NCI-H345 treated with DMSO at 0.1 percent for 48 hours (cell line): ENCODE data around the gene LARP6.
"Not testable (repeated sequence)": the region's sequence is repeated elsewhere in the genome, so short reads cannot be mapped to it uniquely, and the experiment has no call there.

Experiments
- DNase-seq: peaks from one replicate; lab custom pipeline; 2025; ENCODE audit not compliant: unreplicated experiment; lab: John Stamatoyannopoulos, UW

LARP6 gene

DNA sequence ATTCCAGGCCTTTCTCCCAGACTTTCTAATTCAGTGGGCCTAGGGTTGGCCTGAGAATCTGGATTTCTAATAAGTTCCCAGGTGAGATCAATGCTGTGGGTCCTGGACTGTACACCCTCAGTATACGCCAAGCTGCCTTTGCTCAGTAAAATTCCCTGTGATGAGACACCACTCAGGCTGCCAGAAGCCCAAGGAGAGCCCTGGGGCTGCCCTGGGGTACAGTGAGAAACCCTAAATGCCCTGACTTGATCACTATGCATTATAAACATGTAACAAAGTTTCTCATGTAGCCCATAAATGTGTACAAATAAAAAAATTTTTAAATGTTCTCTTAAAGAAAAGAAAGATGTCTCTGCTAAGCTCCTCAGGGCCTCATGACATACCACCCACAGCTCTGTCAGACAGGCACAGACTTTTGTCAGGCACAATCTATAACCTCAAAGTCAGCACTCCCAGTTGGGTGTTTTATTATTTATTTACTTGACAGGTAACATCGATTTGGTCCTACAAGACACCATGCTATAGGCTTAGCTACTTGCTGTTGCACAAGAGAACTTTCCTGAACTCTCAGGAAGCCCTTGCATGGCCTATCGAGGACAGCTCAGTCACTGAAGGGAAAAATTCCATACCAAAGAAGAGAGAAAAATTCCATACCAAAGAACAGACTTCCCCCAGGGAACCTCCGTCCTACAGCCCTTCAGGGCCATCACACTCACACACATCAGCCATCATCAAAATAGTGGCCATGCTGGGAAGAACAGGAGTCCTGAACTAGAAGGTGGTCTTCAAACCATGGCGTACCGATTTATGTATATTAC is 22.7 kb downstream of the LARP6 start:
- DNase-seq: no peak

DNA sequence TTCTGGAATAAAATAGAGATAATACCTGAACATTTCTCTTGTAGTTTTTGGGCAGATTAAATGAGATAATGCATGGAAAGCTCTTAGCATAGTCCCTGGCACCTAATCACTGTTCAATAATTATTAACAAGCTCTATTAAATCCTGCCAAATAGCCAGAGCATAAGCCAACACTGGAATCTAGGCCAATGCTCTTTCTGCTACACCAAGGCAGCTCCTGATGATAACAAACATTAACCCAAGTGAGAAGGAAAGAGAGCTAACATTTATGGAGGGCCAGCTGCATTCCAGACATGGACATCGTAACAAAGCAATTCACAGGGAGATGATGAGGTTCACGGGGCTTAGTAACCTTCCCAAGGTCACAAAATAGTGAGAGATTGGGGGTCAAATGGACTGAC is 23.3 kb downstream of the LARP6 start:
- DNase-seq: no peak

DNA sequence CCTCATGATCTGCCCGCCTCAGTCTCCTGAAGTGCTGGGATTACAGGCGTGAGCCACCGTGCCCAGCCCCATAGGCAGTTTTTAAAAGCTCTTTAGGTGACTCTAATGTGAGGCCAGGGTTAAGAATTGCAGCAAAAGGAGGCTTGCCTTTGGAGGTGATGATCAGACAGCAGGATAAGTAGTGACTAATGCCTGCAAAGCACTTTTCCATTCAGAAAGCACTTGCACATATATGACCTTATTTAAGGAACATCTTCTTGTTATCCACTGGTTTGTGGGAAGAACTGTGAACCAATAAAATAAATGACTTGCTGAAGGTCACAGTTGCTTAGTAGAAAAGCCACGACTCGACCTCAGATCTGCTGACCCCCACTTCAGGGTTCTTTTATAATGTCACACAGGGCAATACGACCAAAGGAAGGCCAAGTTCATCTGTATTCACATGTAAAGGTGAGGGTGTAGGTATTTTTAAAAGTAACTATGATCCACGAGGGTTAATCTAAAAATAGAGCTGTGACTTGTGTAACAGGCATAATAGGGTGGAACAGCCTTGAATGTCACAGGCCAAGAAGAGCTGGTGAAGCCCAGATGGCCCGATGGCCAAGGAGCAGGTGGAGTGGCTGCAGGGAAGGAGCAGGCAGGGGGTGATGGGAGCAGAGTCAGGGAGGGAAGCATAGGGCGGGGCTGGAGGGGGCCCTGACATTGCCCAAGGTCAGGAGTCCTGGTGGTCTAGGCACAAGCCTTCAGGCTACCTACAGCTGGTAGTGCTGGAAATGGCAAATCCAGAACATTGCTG is 24.4 kb downstream of the LARP6 start:
- DNase-seq: no peak

DNA sequence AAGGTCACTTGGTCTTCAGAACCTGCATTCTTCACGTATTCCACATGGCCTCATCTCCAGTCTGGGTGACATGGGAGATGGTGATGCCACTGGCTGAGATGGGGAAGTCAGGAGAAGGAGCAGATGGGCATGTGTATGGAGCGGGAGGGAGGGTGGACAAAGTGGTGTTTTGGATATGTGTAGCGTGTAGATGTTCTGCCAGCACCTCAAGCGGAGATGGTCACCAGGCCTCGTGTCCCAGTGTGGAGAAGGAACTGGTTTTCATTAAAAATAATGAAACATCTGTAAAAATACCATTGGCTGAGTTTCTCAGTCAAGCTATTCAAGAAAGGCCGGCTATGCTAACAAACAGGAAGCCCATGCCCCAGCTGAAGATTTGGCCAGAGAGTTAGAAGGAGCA is 26.2 kb downstream of the LARP6 start:
- no peak for DNase-seq

DNA sequence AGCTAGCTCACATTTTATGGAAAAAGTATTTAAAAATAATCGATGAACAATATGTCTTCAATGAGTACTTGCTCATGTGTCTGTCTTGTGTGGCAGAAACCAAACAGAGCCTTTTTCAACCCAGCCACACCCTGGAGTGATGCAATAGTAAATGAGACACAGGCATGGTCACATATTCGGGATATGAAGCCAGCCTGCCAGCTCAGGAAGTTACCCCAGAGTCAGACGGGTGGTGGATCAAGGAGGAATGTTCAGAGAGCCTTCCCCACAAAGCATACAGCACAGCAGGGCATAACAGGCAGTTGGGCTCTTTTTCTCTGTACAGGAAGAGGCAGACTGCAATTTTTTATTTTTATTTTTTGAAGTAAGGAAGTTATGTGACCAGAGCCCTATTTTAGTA is 27.3 kb downstream of the LARP6 start:
- DNase-seq: no peak

DNA sequence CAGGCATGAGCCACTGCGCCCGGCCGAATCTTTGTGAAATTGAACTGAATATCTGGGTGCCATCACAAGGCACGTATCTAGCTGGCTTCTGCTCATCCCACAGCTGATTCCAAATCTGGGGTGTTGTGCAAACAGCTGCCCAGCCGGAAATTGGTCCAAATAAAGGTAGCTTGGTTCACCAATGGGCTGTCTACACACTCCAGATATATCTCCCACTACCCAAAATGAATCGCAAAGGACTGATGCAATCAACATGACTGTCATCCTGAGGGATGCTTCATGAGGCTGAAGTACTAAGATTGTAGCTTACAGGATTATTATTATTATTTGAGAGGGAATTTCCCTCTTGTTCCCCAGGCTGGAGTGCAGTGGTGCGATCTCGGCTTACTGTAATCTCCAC is 28.1 kb downstream of the LARP6 start:
- no peak for DNase-seq

DNA sequence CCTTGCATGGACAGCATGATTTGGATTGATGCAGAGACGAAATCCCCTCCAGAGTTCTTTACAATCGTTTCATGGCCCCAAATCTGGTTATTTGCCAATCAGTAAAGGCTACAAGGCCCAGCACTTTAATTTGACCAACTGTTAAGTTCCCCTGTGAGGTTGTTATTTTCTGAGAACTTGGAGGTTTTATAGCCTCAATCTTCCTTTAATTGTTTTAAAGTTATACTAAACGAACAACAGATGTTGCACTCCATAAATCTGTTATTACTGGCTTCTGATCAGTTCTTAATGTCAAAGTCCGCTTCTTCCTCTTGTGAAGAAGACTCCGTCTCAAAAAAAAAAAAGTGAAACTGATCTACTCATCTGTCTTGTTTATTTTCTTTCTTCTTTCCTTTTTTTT is 30.8 kb downstream of the LARP6 start:
- DNase-seq: no peak

DNA sequence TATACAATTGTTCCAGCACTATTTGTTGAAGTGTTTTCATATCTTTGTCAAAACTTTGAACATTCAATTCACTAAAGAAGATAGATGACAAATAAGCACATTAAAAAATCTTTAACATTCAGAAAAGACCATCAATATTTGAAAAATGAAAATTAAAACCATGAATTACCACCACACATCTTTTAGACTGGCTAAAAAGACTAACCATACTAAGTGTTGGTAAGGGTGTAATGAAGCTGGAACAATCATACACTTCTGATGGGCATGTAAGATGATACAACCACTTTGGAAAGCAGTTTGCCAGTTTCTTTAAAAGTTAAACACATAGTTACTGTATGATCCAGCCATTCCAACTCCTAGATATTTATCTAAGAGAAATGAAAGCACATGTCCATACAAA is 33.7 kb downstream of the LARP6 start:
- no peak for DNase-seq

DNA sequence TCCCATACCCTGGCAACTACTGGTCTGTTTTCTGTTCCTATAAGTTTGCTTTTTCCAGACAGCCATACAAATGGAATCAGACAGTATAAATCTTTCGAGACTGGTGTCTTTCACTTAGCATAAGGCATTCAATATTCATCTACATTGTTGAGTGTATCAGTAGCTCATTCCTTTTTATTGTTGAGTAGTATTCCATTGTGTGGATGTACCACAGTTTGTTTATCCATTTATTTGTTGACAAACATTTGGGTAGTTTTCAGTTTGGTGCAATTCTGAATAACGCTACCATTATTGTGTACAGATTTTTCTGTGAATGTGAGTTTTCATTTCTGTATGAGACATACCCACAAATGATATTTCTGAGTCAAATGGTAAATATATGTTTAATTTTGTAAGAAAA is 35.4 kb downstream of the LARP6 start:
- no peak for DNase-seq

DNA sequence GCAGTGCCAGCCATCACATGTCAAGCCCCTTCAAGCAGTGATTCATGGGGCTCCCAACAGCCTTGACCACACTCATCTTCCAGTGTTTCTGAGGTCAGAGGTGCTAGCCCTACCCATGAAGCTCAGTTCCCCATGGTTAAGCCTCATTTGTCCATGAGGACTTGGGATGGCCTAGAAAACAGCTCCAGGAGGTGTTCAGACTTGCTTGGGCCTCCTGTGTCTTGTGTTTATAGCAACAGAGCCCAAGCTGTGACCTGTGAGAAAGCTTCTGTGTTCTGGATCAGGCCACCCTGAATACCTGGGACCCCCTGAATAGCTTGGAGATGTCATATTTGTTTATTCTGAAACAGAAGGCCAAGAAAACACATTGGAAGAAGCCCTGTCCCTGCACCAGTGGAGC is 36.7 kb downstream of the LARP6 start:
- DNase-seq: no peak

DNA sequence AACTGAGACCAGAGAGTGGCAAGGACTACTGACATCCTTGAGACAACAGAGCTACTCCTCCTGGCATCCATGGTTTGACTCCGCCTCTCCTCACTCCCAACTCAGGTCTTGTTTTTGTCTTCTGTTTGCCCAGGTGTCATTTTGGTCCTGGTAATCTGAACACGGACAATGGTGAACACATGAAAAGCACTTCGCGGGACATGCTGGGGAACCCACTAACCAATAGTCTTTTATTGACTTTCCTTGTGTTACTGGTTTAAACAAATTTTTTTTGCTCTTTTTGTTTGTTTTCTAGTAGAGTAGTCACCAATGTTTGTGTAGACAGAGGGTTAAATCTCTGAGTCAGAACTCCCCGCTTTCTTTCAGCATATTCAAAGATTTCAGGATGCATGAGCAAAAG is 38.4 kb downstream of the LARP6 start:
- DNase-seq: peak; percentile 84

DNA sequence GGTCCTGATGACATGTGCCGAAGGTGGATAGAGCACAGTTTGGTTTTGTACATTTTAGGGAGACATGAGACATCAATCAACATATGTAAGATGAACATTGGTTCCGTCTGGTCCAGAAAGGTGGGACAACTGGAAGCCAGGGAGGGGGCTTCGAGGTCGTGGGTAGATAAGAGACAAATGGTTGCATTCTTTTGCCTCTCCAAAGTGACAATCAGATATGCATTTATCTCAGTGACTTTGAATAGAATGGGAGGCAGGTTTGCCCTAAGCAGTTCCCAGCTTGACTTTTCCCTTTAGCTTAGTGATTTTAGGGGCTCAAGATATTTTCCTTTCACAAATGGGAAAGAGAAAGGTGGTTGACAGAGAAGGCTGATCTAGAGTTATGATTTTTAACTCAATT is 38.9 kb downstream of the LARP6 start:
- DNase-seq: not testable (repeated sequence)

DNA sequence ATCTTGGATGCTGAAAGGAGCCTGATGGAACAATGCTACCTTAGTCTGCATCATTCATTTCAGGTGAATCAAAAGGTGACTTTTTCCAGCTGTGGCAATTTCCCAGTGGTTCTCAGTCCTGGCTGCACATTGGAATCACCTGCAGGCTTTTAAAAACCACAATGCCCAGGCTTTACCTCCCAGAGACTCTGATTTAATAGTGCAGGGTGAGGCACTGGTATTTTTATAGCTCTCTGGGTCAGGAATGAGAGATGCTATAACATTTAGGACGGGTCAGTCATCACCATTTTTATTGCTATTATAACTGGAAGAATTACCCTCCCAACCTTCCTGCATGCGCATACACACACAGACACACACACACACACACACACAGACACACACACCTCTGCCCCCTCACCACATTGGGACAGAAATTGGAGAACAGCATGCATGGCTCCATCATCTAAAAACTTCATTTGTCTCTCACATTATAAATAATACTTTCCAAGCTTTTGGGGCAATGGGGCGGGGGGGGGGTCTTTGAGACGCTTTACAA is 41.1 kb downstream of the LARP6 start:
- DNase-seq: no peak

DNA sequence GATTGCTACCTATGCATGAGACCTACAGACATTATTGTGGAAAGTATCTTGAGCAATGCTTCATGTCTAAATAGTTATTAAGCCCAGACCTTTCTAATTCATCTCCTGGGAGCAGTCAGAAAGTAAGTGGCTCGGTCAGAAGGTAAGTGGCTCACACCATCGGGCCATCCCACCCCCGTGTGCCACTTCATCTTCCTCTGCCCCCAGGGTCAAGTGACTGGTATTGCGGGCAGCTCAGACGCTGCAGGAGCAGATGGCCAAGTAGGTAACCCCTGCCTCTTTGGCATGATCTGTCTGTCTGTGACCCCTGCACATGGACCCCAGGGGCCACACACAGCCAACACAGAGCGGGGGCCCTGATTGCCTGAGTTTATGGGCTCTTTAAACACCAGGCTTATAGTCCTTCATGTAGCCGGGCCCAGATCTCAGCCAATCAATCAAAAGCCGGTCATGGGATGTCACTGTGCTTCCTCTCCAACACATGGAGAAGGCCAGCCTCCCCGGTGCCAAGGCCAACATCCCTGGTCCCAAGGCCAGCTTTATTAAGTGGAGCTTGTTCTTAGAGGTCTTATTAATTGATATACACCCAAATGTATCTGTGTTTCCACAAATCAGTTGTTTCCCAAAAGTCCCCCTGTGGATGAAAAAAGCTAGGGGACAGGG is 42.9 kb downstream of the LARP6 start:
- DNase-seq: no peak

DNA sequence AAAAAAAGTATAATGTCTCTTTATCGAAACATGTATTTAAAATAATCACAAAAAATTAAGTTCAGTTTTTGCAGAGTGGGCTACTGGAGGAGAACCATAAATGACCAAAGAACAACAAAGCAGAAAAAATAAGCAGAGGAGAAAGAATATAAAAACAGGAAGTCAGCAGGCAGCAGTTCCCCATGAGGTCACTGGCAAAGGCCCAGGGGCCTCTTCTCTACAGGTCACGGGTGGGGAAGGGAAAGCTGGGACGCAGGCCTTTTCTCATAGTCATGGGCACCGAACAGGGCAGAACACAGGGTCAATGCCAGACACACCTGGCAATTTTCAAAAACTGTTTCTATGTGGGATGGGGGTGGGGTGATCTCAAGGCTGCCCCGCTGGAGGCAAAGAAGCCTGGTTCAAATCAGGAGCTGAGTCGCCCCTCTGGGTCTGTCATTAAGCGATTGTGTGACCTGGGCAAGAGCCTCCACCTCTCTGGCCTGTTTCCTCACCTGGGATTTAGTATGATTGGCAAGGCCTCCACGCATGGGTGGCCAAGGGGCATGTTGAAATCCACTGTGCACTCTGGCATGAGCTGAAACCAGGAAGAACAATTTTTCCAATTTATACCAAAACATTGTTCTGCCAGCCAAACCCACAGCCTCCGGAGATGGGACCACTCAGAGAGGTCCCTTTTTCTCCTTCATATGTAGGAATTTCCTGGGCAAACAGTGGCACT is 46.8 kb downstream of the LARP6 start:
- DNase-seq: no peak

DNA sequence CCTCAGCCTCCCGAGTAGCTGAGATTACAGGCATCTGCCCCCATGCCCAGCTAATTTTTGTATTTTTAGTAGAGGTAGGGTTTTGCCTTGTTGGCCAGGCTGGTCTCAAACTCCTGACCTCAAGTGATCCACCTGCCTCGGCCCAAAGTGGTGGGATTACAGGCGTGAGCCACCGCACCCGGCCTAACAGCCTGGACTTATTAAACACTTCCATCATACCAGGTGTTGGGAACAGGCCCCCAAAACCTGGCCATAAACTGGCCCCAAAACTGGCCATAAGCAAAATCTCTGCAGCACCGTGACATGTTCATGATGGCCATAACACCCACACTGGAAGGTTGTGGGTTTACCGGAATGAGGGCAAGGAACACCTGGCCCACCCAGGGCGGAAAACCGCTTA is 49.6 kb downstream of the LARP6 start:
- not testable (repeated sequence) for DNase-seq

DNA sequence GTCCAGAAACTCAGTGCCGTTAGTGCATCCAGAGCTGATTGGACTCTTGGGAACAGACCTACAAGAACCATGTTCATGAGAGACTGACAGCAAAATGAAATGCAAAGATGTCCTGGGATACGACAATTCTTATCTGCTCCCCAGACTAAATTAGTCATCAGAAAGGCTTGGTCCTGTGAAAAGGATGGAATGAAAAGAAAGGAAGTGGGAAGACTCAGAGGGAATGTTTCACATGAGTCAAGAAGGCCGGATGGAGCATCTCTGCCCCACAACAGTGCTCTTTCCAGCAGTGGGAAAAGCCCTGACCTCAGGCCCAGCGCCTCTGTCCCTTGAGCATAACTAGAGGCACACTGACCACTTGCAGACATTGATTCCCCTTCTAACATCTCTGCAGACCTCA is 51.3 kb downstream of the LARP6 start:
- DNase-seq: no peak

DNA sequence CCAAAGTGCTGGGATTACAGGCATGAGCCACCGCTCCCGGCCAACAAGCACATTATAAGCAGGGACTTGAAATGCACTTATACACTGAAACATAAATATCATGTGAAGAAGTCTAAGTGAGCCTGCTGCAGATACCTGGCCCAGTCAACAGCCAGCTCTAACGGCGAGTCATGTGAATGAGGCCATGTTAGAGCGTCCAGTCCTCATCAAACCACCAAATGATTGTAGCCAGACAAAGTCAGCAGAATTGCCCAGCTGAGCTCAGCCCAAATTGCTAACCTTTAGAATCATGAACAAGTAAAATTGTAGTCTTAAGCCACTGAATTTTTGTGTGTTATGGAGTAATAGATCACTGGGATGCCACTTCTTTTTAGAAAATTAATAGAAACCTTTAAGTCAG is 52.8 kb downstream of the LARP6 start:
- DNase-seq: no peak

DNA sequence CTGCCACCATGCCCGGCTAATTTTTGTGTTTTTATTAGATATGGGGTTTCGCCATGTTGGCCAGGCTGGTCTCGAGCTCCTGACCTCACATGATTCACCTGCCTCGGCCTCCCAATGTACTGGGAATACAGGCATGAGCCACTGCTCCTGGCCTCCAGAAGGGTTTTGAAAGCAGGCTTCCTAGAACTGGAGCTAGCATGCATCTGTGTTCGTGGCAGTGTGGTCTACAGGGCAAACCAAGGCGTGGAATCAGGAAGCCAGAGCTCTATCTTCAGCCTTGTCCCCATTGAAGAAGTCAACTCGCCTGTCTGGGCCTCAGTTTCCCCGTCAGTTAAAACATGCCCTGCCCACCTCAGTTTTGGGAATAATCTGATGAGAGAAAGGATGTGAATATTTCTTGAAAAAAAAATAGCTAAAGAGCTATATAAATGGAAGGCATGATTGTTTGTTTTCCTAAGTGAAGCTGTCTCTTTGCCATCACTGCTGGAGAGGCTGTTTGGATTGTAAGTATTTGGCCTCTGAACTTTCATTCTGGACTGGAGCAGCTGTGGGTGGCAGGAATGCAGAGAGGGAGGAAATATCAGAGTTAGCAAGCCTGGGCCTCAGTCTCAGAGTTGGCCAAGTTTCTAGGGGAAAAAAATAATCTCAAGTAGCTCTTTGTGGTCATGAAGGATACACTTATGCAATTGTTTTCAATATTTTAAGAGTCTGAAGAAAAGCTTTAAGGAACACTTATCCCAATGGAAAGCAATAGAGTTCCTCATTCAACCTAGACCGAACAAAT is 54.1 kb downstream of the LARP6 start:
- no peak for DNase-seq

DNA sequence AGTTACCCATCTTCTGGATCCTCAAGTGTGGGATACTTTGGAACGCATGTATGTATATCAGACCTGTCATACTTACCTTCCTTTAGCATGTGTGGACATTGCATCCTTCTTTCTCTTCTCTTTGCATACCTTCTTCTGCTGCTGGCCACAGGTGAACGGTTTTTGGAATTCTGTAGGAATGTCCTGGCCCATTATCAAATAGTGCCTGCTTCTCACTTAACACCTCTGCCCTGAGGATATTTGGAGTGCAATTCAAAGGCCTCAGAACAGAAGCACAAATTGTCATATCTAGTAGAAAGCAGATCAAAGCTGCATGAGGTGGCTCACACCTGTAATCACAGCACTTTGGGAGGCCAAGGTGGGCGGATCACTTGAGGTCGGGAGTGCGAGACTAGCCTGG is 56.5 kb downstream of the LARP6 start:
- no peak for DNase-seq
